Amygdala (tissue), 56 donors: Measurements from ENCODE around the gene PIK3R1.
A peak's percentile ranks its signal among the peaks of the same experiment; 100 is the strongest.
"Not testable (repeated sequence)": the region's sequence is repeated elsewhere in the genome, so short reads cannot be mapped to it uniquely, and the experiment has no call there.

Source experiments
- DNase-seq, 56 donors: peaks; one replicate each; lab custom pipeline; 2025; lab: John Stamatoyannopoulos, UW

PIK3R1 gene

DNA sequence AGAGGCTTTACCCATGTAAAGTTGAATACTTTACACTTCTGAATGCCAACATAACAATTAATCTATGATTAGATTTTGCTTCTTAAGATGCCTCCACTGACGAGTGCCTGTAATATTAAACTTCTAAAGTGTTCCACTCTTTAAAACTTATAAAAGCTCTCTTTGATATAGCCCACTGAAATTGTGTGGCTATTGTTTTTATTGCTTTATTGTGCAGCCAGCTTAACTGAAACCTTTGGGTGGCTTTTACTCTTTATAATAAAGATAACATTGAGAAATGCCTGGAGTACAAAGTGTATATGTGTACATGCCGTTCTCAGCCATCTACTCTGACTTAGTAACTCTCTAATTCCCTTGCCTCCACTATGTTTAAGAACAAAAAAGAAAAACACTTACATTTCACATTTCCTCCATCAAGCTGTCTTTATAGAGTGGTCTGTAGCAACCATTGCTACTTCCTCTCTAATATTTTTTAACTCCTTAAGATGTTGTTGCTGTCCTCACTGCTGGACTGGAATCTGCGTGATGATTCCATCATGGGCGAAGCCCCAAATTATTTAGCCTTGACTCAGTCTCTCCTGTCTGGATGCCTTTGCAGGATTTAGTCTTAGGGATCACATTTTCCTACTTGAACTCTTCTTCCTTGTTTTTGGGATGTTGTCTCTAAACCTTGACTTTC, 9.1 kb downstream of the PIK3R1 start:
- DNase-seq = no peak

DNA sequence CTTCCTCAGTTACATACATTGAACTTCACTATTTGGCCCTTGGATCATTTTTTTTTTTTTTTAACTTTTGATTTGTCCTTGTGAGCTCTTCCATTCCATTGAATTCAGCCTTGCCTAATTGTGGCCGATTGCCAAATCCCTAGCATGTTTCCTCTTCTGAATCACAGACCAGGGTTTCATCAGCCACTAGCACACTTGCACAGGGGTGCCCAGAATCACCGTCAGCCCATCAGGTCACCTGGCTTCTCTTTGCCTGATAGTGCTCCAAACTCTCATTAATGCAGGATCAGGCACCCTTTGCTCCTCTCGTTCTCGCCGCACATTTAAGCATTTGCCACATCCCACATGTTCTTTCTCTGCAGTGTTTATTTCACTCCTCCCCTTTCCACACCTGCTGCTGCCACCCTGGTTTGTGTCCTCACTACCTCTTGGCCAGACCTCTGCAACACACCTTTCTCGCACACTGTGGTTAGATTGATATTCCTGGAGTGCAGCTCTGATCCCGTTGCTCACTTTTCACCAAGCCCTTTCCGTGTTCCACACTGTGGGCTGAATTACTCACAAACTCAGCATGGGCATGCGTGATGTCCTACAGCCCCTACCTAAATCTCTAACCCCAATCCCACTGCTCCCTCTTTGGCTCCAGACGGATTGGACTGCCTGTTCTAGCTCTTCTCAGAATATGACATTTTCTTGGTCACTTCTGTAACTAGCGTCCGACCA, 9.8 kb downstream of the PIK3R1 start:
- peak in 7 of 56 donors; percentile 10 to 49 (median 22) for DNase-seq

DNA sequence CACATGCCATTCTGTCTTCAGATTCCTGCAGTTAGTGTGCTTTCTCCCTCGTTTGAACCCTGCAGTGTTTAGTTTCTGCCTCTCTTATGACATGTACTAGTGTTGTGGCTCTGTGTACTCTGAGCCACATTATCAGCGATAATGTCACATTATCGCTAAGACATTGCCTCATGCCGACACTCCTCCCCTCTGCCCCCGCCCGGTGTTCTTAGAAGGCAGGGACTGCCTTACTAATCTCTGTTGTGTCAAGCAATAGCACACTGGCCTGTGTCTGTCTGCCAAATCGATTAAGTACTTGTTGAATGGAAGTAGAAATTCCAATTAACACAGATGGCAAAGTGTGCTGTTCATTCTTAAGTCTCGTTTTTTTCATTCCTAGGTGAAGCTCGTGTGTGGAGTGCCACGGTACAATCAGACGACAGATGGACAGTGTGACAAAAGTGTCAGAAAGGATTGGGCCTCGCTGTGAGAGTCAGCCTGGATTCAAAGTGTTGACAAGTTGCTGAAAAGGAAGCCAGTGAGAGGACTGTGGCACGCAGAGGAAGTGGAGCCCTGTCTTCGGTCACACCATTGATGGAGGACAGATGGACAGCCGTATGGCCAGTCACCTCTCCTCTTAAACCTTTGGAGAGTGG, 10.5 kb downstream of the PIK3R1 start:
- no peak for DNase-seq

DNA sequence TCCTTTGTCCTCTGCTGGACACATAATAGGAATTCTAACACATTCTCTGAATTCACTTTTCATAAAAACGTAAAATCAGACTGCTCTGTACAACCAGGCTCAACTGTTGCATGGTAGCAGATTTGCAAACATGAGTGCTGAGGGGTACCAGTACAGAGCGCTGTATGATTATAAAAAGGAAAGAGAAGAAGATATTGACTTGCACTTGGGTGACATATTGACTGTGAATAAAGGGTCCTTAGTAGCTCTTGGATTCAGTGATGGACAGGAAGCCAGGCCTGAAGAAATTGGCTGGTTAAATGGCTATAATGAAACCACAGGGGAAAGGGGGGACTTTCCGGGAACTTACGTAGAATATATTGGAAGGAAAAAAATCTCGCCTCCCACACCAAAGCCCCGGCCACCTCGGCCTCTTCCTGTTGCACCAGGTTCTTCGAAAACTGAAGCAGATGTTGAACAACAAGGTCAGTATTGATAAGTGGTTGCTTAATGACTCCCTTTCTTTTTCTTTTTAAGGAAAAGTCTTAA, 11.1 kb downstream of the PIK3R1 start:
- no peak for DNase-seq

DNA sequence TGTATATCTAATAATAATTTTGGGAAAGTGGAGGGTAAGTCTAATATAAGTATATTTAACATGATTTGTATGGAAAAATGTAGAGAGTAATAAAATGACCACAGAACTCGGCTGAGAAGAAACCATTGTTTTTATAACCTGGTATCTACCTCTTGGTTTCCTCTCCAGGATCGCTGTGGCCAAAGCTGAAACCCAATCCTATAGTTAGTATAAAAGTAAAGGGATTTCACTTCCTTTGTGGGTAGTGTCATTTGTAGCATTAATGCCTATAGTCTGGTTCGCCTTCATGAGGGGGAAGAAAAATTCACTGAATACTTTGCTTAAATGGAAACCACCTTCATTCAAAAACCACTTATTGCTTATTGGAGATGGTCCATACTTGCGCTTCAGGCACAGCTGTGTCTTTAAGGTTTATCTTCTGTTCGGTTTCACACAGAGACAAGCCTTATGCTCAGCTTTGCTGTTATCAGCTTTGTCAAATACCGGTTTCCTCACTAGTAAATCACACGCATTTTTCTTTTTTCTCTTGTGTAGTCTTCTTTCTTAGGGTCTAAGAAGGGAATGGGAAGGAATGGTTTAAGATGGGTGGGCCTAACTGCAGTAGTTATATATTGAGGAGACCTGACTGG, 12.1 kb downstream of the PIK3R1 start:
- no peak for DNase-seq

DNA sequence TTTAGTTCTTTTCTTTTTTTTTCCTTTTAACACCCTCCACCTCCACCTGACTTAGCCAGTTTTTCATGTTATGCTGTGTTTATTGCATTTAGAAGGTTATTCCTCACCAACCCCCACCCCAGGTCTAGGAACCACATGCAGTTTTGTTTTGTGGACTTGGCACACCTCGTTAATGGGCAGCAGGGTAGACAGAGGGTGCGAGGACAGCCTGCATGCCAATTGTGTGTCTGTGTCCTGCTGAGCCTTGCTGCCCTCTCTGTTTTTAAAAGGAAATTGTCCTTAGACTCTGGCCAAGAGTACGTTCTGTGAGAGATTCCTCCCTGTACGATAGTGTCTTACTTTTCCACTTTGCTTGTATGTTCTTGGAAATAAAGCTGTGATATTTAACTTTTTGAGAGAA, 13.9 kb downstream of the PIK3R1 start:
- DNase-seq = no peak

DNA sequence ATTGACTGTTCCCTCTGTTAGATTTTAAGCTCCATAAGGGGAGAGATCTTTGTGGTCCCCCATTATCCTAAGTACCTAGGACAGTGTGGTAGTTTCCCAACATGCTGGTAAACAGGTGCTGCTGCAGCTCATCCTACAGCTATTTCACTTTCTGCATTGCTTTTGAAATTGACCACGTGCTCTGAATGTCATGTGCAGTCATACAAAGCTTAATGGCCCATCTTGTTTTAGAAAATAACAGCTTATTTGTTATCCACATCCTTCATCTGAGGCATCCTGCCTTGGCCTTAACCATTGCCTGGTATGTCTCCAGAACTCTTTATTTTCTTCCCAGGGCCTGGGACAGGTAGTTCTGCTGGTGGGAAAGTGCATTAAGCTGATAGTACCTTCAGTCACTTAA, 14.7 kb downstream of the PIK3R1 start:
- peak in 1 of 56 donors; percentile 23 for DNase-seq

DNA sequence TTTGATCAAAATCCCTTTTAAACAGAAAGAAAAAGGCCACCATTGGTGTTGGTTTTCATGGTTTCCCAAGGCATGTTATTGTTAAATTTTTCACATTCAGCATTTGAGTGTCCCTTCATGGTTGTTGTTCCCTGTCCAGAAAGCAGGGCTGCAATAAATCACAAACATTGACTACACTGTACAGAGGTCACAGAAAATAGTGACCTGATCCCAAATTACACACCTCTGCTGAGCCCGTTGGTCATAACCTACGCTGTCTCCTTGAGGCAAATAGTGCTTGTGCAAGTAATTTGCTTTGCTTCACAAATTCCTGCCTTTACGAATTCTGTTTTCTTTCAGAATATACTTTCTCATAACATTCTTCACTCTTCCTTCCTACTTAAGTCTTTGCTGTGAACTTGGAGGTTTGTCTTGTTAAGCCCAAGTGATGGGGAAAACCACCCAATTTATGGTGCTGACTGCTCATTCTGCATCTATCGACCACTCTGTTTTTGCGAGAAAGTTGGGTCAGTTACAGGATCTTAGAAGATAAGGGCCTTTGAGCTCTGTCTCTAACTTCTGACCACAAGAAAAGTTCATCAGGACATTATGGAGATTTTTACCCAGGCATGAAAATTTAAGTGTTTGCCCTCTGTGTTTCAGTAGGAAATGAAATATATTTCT, 16.0 kb downstream of the PIK3R1 start:
- DNase-seq = no peak

DNA sequence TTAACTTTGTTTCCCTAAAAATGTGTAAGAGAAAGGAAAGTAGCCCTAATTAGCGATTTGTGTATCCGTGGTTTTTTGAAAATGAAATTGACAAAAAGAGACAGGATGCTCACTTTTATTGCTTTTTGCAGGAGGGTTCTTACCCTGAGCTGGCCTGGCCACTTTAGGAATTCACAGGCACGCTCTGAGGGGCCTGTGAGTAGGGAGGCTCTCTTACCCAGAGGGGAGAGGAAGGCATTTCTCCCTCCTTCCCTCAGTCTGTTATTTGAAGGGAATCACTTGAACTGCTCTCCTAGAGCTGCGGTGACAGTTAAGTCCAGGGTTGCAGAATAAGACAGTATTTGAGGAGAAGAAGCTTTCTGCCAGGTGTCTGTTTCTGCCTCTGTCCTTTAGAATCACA, 16.7 kb downstream of the PIK3R1 start:
- no peak for DNase-seq

DNA sequence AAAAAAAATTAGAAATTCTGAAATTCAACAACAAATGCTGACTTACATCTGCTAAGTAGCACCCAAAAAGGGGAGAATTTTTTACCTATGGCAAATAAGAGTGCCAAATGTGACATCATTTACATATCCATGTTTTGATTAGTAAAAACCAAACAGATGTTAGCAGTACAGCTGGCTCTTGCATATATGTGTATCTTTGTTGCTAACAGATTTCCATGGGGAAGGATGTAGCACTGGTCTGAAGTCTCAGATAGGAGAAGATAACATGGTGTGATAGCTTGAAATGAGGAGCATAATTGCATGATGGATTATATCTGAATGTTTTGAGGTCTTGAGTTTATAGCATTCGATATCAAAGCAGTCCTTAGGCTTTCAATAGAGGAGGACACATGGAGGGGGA, 17.5 kb downstream of the PIK3R1 start:
- no peak for DNase-seq

DNA sequence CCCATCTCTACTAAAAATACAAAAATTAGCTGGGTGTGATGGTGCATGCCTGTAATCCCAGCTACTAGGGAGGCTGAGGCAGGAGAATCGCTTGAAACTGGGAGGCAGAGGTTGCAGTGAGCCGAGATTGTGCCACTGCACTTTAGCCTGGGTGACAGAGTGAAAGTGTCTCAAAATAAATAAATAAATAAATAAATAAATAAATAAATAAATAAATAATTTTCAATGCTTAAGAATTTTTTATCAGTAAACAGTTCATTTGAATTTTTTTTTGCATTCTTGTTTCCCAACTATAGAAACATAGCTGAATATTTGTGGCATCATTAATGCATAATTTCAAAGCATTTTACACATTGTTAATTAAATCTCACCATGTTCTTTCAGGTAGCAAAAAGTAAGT, 19.7 kb downstream of the PIK3R1 start:
- not testable (repeated sequence) for DNase-seq

DNA sequence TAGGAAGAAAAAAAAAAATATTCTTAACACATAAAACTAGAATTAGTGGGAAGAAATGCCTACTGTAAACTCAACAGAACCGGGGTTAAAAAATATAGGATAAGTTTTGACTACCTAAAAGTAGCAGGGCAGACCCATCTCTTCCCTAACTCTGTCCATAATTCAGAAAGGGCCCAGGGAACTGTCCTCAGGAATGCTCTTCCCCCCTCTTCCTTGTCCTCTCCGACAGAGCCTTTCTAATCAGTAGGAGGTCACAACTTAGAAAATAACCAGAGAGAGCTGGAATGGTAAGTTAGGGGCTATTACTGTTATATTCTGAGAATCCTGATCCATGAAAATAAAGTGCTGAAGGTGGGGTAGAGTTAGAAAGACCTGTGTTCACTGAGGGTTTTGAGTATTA, 22.2 kb downstream of the PIK3R1 start:
- DNase-seq = no peak

DNA sequence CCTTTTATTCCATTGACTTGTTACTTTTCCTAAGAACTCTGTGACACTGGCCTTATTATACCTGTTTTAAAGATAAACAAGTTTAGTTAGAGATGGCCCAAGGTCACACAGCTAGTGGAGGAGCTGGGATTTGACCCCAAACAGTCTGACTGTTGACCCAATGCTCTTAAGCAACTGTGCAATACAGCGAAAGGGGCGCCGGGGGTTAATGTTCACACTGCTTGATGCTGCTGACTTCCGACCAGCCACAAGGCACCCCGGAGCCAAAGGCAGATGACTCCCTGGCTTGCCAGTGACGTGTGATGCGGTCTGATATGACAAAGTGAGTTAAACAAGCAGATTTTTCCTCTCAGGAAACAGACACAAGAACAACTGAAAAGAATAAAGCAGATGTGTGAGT, 23.9 kb downstream of the PIK3R1 start:
- peak in 14 of 56 donors; percentile 15 to 64 (median 44) for DNase-seq

DNA sequence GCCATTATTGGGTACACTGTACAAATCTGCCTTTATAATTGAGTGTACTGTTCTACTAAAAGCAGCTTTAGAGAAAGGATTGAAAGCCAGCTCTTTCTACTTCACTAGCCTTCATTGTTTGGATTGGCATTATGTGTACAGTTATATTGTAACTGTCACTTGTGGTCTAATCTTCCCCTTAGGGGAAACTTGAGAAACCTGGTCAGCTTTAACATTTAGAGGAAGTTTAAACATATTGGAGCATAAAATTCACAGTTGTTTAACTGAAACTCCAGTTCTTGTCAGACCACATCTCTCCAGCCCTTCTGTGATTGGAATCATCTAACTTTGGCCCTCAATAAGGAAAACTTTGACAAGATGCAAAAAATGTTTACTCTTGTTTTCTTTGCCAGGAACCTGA, 24.6 kb downstream of the PIK3R1 start:
- DNase-seq = no peak

DNA sequence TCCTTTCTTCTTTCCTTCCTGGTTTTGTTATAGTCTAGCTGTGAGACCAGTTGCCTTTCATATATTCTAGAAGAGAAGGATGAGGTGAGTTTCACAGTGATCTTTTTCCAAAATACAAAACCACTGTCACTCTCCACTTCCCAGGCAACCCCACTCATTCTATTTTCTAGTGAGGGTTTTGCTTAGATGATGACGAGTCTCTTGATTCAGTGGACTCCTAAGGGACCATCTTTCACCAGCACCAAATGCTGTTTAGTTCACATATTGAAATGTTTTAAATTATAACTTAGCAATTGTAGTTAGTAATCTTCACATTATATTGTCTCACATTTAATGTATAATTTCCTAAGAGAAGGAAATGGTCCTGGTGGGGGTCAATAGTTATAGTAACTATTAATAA, 25.2 kb downstream of the PIK3R1 start:
- DNase-seq = no peak

DNA sequence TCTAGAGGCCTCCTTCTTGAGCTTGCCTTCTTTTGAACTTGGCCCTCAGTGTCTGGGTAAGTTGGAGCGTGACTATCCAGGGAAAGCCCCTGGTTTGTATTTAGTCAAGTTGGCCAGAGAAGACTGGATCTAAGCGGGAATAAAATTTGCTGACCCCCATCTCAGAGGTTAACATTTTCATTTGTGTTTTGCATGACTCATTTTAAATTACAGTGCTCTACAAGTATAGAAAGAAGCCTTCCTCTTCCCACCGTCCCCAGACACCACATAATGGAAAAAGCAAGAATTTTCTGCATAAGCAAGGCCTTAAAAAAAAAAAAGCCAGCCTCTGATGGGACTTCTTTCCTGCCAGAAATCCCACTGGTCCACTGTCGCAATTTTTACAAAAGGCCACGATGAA, 27.2 kb downstream of the PIK3R1 start:
- DNase-seq = no peak

DNA sequence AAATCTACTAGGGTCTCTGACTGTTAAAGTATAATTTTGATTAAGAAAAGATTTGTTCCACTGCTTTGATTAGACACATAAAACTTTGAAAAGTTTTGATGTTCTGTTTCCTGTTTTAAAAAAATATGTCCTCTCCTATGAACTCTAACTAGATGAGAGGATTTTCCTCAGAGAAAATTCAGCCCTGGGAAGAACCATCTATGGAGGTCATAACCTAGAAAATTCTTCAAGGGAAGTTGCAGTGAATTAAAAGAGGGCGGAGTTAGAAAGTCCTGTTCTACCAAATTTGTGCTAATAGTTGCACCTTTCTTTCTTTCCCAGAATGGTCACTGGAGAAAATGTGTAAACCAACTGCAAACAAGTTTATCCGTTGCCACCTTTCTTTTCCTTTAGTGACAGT, 27.7 kb downstream of the PIK3R1 start:
- no peak for DNase-seq

DNA sequence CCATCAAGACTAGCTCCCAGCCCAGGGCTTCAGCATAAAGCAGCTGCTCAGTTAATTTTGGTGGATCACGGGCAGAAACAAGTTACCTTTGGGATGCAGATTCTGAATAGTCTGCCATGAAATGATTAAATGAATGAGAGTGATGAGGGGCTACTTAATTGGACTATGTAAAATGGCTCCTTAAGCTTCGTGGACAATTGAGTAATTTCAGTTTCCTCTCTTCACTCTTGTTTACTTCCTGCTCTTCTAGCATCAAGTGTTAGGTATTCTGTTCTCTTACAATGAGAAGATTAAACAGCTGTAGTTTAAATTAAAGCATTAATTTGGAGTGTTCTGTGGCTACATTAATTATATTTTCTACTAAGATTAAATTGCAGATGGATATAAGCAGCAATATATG, 28.1 kb downstream of the PIK3R1 start:
- DNase-seq = no peak

DNA sequence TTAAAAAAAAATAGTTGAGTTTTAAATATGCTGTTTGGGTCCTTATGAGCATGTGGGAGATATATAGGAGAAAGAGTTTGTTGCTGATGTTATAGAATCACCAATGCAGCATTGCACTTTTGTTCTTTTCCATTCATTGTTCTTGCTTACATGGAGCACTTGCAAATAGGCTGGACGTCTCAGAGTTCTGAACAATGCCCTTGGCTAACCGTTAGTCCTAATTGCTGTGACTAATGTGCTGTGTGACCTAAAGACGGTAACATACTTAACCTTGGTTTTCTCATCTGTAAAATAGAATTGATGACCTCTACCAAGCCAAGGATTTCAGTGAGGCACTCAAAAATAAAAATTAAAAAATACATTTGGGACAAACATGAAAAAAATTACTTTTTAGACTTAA, 29.8 kb downstream of the PIK3R1 start:
- DNase-seq = no peak

DNA sequence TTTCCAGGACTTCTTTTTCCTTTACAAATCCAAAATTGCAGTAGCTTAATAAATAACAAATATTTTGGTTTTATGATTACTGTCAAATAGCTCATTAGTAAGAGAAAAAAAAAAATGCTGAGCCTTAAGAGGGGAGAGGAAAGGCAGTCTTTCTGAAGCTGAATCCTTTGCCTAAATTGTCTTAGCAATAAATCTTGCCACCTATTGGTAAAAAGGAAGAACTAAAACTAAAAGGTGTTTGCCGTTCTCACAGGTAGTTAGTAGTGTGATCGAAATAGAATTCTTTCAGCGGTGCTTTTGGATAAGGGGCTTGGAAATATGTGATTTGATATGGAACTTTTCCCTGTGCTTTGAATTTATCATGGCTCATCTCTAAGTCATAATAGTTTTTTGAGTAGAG, 31.2 kb downstream of the PIK3R1 start:
- DNase-seq = no peak

DNA sequence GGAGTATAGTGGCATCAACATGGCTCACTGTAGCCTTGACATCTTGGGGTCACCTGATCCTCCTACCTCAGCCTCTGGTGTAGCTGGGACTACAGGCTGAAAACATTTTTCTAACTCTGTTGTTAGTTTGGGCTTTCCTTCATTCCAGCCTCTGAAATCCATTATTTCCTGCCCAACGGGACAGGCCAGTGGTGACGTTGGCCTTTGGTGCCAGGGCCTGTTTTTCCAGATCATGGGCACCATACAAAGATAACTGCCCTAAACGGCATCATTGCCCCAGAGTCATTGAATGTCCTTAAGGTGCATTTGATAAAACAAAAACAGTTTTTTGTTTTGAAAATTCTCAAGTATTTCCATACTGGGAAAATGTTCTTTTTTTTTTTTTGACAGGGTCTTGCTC, 32.1 kb downstream of the PIK3R1 start:
- no peak for DNase-seq
